Retinal pigment epithelial cell (primary cell): Measurements from ENCODE around the gene DAAM1.

Experiments used
- DNase-seq: peaks from one replicate; pipeline ENCODE4 v3.0.0-alpha.2; 2010; ENCODE audit warnings: low read depth
- H3K4me3 ChIP-seq: 2 replicates; pipeline ENCODE4 v1.5.1; 2011; ENCODE audit warnings: mild to moderate bottlenecking, low read length, control low read depth, moderate library complexity
- CTCF ChIP-seq: conservative IDR thresholded peaks from 2 replicates; pipeline ENCODE4 v1.5.1; 2011; ENCODE audit warnings: low read depth, low read length, control low read depth, inconsistent platforms

The DAAM1 gene

DNA sequence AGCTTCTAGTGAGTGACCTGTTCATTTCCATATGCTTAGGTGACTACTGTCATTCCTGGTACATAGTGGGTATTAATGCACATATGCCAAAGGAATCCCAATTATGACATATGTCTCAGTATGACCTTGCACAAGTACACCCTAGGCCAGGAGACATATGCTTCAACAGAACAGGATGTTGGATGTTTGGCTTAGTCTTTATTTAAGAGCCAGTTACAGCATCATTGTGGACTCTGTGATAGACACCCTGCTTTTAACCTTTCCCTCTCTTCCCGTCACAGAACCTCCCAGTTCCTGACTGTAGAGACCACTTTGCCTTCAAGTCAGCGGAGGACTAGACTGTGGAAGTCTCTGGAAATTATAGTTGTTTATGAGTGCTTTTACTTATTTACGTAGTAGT, 72.9 kb downstream of the DAAM1 start:
- no peak overlapping the region for H3K4me3 ChIP-seq
- DNase-seq: no peak
- TF ChIP-seq CTCF: no peak

GRCh38 chr14:59262717-59263454, 74.4 kb downstream of the DAAM1 start:
- TF ChIP-seq CTCF: peak; percentile 36
- H3K4me3 ChIP-seq: no peak overlapping the region
- no peak for DNase-seq

DNA sequence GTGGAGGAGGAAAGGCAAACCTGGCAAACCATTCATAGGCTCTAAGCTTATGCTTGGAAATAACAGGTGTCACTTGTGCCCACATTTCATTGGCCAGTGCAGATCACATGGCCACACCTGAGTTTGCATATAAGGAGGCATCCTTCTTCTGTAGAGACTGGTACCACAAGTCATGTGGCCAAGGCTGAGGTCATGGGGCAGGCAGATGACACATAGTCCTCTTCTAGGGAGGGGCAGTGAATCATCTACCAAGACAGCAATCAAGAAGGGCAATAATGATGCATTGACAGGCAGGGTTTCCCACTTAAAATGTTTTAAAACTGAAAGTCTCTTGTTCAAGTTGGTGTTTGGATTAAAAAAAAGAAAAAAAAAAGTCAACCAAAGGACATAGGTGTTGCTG, 77.3 kb downstream of the DAAM1 start:
- no peak overlapping the region for H3K4me3 ChIP-seq
- DNase-seq: no peak
- TF ChIP-seq CTCF: no peak

GRCh38 chr14:59267046-59267445, 78.6 kb downstream of the DAAM1 start:
- no peak for TF ChIP-seq CTCF
- H3K4me3 ChIP-seq: no peak overlapping the region
- DNase-seq: no peak

DNA sequence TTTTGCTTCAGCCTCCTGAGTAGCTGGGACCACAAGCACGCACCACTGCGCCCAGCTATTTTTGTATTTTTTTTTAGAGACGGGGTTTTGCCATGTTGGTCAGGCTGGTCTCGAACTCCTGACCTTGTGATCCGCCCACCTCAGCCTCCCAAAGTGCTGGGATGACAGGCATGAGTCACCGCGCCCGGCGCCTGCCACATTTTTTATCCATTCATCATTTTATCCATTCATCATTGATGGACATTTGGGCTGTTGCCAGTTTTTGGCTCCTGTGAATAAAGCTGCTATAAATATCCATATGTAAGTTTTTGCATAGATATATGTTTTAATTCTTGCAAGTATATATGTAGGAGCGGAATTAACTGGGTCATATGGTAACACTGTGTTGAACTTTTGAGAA, 79.5 kb downstream of the DAAM1 start:
- DNase-seq: no peak
- TF ChIP-seq CTCF: no peak
- H3K4me3 ChIP-seq: no peak overlapping the region

DNA sequence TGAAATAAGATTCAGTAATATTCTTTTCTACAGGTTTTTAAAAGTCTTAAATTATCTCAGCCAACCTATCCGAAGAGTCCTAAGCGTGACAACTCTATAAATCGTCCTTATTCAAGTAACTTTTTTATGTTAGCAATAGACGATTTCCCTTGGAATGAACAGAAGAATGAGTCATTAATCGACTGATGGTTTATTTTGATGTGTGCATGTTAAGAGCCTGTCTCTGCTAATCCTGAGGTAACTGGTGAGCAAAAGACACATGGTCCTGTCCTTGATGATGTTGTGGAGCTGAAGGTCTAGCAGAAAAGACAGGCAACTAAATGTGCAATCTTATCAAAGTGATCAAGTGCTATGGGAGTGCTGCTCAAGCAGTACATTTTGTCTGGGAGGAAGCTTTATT, 80.4 kb downstream of the DAAM1 start:
- TF ChIP-seq CTCF: no peak
- DNase-seq: no peak
- H3K4me3 ChIP-seq: no peak overlapping the region

- DNase-seq: no peak
- no peak overlapping the region for H3K4me3 ChIP-seq
- TF ChIP-seq CTCF: no peak
Observed at GRCh38 chr14:59269466-59269865, 81.0 kb downstream of the DAAM1 start.
